WTC11 (cell line): ENCODE results near the gene TTC24. TPM values are rescaled to one million over a fixed set of nuclear protein-coding genes. Genes with fewer than 3 reads are reported as not detected.

Source experiments
- ATAC-seq: fragments of 200-7000 bp; cut with Tn5 transposase; 2 replicates; pipeline ENCODE4 v1.10.0; 2021; ENCODE audit warnings: mild to moderate bottlenecking, moderate library complexity
- CTCF ChIA-PET: fragments of 300-600 bp; sonication (Branson Sonifier 250); formaldehyde crosslinking; loops from one replicate; lab custom pipeline; 2021; ENCODE audit warnings: antibody characterized with exemption; lab: Charles Lee
- POLR2A ChIA-PET: fragments of 350-600 bp; sonication (Branson Sonifier 250); formaldehyde crosslinking; loops from one replicate; lab custom pipeline; 2021; ENCODE audit warnings: antibody characterized with exemption; lab: Charles Lee
- DNase-seq: peaks from one replicate; pipeline ENCODE4 v3.0.0; 2021; ENCODE audit warnings: low spot score
- H3K27ac Mint-ChIP-seq: 2 replicates; pipeline ENCODE4 v1.8.0; 2021; ENCODE audit warnings: mixed read lengths
- H3K27me3 Mint-ChIP-seq: 2 replicates; pipeline ENCODE4 v1.8.0; 2021; ENCODE audit warnings: low read depth, mild to moderate bottlenecking, moderate library complexity, mixed read lengths
- H3K36me3 Mint-ChIP-seq: 2 replicates; pipeline ENCODE4 v1.8.0; 2021; ENCODE audit warnings: mixed read lengths
- H3K4me1 Mint-ChIP-seq: 2 replicates; pipeline ENCODE4 v1.8.0; 2022; ENCODE audit warnings: mixed read lengths
- H3K4me3 Mint-ChIP-seq: 2 replicates; pipeline ENCODE4 v1.8.0; 2021; ENCODE audit warnings: mild to moderate bottlenecking, moderate library complexity, mixed read lengths
- H3K9me3 Mint-ChIP-seq: 2 replicates; pipeline ENCODE4 v1.8.0; 2021; ENCODE audit warnings: mixed read lengths
- CREB1 ChIP-seq: sonication (generic); formaldehyde crosslinking; IDR thresholded peaks from 2 replicates; pipeline ENCODE4 v1.8.0; 2023; ENCODE audit warnings: mild to moderate bottlenecking, missing genetic modification reagents
- CREM ChIP-seq: sonication (generic); formaldehyde crosslinking; IDR thresholded peaks from 2 replicates; pipeline ENCODE4 v1.8.1; 2022; ENCODE audit warnings: mild to moderate bottlenecking, missing genetic modification reagents, moderate library complexity
- ELF4 ChIP-seq: sonication (generic); formaldehyde crosslinking; IDR thresholded peaks from 2 replicates; pipeline ENCODE4 v1.8.1; 2022; ENCODE audit warnings: low read depth, mild to moderate bottlenecking, moderate library complexity, missing genetic modification reagents
- FOXK1 ChIP-seq: sonication (generic); formaldehyde crosslinking; IDR thresholded peaks from 2 replicates; pipeline ENCODE4 v1.8.0; 2022; ENCODE audit warnings: mild to moderate bottlenecking, moderate library complexity, missing genetic modification reagents
- HMGA2 ChIP-seq: fragments of 250-450 bp; sonication (Bioruptor Pico); IDR thresholded peaks from 2 replicates; pipeline ENCODE4 v1.4.0; 2021; ENCODE audit warnings: mild to moderate bottlenecking, moderate library complexity
- JAZF1 ChIP-seq: fragments of 250-450 bp; sonication (Bioruptor Pico); IDR thresholded peaks from 2 replicates; pipeline ENCODE4 v1.9.0; 2021; ENCODE audit warnings: moderate library complexity, mild to moderate bottlenecking, inconsistent platforms
- RELA ChIP-seq: sonication (generic); formaldehyde crosslinking; IDR thresholded peaks from 2 replicates; pipeline ENCODE4 v1.8.1; 2022; ENCODE audit warnings: missing genetic modification reagents, mild to moderate bottlenecking, borderline replicate concordance
- ZBTB43 ChIP-seq: sonication (generic); formaldehyde crosslinking; IDR thresholded peaks from 2 replicates; pipeline ENCODE4 v1.8.1; 2023; ENCODE audit warnings: mild to moderate bottlenecking, missing genetic modification reagents
- ZNF138 ChIP-seq: sonication (generic); formaldehyde crosslinking; conservative IDR thresholded peaks from 2 replicates; pipeline ENCODE4 v1.8.1; 2022; ENCODE audit warnings: mild to moderate bottlenecking, moderate library complexity, missing genetic modification reagents
- ZNF219 ChIP-seq: sonication (generic); formaldehyde crosslinking; IDR thresholded peaks from 2 replicates; pipeline ENCODE4 v1.8.0; 2023; ENCODE audit warnings: missing genetic modification reagents, mild to moderate bottlenecking, borderline replicate concordance
- ZNF317 ChIP-seq: sonication (generic); formaldehyde crosslinking; IDR thresholded peaks from 2 replicates; pipeline ENCODE4 v1.8.1; 2023; ENCODE audit warnings: low read depth, mild to moderate bottlenecking, moderate library complexity, missing genetic modification reagents, borderline replicate concordance
- ZNF396 ChIP-seq: fragments of 250-450 bp; sonication (Bioruptor Pico); IDR thresholded peaks from 2 replicates; pipeline ENCODE4 v1.8.0; 2021; ENCODE audit warnings: mild to moderate bottlenecking, moderate library complexity, borderline replicate concordance
- ZNF671 ChIP-seq: fragments of 250-450 bp; sonication (Bioruptor Pico); IDR thresholded peaks from 2 replicates; pipeline ENCODE4 v1.8.0; 2021; ENCODE audit warnings: mild to moderate bottlenecking
- total RNA-seq: library from RNA; stranded (reverse); gene quantifications from 3 replicates; pipeline ENCODE4 v1.2.3, GENCODE V29; 2021
- TF ChIP-seq, protein P1 (sequence below): fragments of 250-450 bp; sonication (Bioruptor Pico); IDR thresholded peaks from 2 replicates; pipeline ENCODE4 v1.9.0; 2021; ENCODE audit warnings: mild to moderate bottlenecking
- TF ChIP-seq, protein P2 (sequence below): fragments of 250-450 bp; sonication (Bioruptor Pico); IDR thresholded peaks from 2 replicates; pipeline ENCODE4 v1.9.0; 2021; ENCODE audit warnings: mild to moderate bottlenecking, borderline replicate concordance
- TF ChIP-seq, protein P3 (sequence below): sonication (generic); formaldehyde crosslinking; IDR thresholded peaks from 2 replicates; pipeline ENCODE4 v1.8.0; 2023; ENCODE audit warnings: mild to moderate bottlenecking, missing genetic modification reagents

Gene TTC24
- total RNA-seq, 1 experiment from 2014 or later, result 0.20 TPM

- no peak for TF ChIP-seq ZNF317 (CRISPR knock-in tag)
These were observed 14.1 kb downstream of the TTC24 start (continued) for GRCh38 chr1:156593661-156593989.

GRCh38 chr1:156594190-156594589 lies 14.7 kb downstream of the TTC24 start:
- Mint-ChIP-seq H3K27ac (no peak overlapping the region), H3K4me3 (no peak overlapping the region), H3K9me3 (no peaks in the 10 kb centered on the region), H3K36me3 (peaks cover 48% of the 10 kb centered on the region), H3K27me3 (no peaks in the 10 kb centered on the region), H3K4me1 (peaks cover 16% of the 10 kb centered on the region)
- no peak for ATAC-seq
- ChIA-PET CTCF (interaction anchor here (0.6 to 1.4 kb wide), 4 partner anchors 9 to 113 kb away, joined by 3 to 5 read pairs (median 3); no protein-coding TSS in a partner anchor), POLR2A (no interaction called here)
- no peak for TF ChIP-seq ZNF396
- TF ChIP-seq ZNF138 (CRISPR knock-in tag), result no peak
- no peak for TF ChIP-seq RELA (CRISPR knock-in tag)
- no peak for TF ChIP-seq HMGA2 (CRISPR knock-in tag)
- no peak for TF ChIP-seq JAZF1 (CRISPR knock-in tag)
- TF ChIP-seq, protein P1, sequence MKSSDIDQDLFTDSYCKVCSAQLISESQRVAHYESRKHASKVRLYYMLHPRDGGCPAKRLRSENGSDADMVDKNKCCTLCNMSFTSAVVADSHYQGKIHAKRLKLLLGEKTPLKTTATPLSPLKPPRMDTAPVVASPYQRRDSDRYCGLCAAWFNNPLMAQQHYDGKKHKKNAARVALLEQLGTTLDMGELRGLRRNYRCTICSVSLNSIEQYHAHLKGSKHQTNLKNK, result no peak
- TF ChIP-seq ZNF219 (CRISPR knock-in tag), result no peak
- TF ChIP-seq CREM (CRISPR knock-in tag), result no peak
- TF ChIP-seq CREB1 (CRISPR knock-in tag), result no peak
- TF ChIP-seq ELF4 (CRISPR knock-in tag), result no peak
- TF ChIP-seq ZNF671 (CRISPR knock-in tag), result no peak
- no peak for TF ChIP-seq FOXK1 (CRISPR knock-in tag)
- no peak for TF ChIP-seq ZBTB43
- TF ChIP-seq, protein P2, sequence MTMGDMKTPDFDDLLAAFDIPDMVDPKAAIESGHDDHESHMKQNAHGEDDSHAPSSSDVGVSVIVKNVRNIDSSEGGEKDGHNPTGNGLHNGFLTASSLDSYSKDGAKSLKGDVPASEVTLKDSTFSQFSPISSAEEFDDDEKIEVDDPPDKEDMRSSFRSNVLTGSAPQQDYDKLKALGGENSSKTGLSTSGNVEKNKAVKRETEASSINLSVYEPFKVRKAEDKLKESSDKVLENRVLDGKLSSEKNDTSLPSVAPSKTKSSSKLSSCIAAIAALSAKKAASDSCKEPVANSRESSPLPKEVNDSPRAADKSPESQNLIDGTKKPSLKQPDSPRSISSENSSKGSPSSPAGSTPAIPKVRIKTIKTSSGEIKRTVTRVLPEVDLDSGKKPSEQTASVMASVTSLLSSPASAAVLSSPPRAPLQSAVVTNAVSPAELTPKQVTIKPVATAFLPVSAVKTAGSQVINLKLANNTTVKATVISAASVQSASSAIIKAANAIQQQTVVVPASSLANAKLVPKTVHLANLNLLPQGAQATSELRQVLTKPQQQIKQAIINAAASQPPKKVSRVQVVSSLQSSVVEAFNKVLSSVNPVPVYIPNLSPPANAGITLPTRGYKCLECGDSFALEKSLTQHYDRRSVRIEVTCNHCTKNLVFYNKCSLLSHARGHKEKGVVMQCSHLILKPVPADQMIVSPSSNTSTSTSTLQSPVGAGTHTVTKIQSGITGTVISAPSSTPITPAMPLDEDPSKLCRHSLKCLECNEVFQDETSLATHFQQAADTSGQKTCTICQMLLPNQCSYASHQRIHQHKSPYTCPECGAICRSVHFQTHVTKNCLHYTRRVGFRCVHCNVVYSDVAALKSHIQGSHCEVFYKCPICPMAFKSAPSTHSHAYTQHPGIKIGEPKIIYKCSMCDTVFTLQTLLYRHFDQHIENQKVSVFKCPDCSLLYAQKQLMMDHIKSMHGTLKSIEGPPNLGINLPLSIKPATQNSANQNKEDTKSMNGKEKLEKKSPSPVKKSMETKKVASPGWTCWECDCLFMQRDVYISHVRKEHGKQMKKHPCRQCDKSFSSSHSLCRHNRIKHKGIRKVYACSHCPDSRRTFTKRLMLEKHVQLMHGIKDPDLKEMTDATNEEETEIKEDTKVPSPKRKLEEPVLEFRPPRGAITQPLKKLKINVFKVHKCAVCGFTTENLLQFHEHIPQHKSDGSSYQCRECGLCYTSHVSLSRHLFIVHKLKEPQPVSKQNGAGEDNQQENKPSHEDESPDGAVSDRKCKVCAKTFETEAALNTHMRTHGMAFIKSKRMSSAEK, result no peak
- TF ChIP-seq, protein P3, sequence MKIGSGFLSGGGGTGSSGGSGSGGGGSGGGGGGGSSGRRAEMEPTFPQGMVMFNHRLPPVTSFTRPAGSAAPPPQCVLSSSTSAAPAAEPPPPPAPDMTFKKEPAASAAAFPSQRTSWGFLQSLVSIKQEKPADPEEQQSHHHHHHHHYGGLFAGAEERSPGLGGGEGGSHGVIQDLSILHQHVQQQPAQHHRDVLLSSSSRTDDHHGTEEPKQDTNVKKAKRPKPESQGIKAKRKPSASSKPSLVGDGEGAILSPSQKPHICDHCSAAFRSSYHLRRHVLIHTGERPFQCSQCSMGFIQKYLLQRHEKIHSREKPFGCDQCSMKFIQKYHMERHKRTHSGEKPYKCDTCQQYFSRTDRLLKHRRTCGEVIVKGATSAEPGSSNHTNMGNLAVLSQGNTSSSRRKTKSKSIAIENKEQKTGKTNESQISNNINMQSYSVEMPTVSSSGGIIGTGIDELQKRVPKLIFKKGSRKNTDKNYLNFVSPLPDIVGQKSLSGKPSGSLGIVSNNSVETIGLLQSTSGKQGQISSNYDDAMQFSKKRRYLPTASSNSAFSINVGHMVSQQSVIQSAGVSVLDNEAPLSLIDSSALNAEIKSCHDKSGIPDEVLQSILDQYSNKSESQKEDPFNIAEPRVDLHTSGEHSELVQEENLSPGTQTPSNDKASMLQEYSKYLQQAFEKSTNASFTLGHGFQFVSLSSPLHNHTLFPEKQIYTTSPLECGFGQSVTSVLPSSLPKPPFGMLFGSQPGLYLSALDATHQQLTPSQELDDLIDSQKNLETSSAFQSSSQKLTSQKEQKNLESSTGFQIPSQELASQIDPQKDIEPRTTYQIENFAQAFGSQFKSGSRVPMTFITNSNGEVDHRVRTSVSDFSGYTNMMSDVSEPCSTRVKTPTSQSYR (CRISPR knock-in tag), result no peak
- DNase-seq, result no peak

DNA sequence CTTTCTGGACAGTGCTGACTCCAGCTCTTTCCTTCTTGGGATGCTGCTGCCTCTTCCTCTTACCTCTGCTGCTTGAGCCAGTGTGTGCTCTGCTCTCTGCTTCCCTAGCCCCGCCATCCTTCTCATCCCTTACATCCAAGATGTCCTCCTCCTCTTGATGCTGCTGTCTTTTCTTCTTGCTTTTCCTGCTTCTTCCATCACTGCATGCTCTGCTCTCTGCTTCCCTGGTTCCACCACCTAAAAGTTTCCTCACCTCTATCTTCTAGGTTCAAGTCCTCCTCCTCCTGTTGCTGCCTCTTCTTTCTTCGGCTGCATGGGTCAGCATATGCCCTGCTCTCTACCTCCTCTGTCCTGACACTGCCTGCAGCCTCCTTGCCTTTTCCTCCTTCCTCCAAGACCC lies 15.5 kb downstream of the TTC24 start:
- DNase-seq, result no peak
- CTCF ChIA-PET, result no interaction called here
- H3K4me3 Mint-ChIP-seq, result no peak overlapping the region
- no peak for ATAC-seq
- POLR2A ChIA-PET, result no interaction called here
- no peaks in the 10 kb centered on the region for H3K27me3 Mint-ChIP-seq
- H3K4me1 Mint-ChIP-seq, result peaks cover 16% of the 10 kb centered on the region
- TF ChIP-seq ZNF317 (CRISPR knock-in tag), result no peak
- H3K36me3 Mint-ChIP-seq, result peaks cover 48% of the 10 kb centered on the region
- no peaks in the 10 kb centered on the region for H3K9me3 Mint-ChIP-seq
- H3K27ac Mint-ChIP-seq, result peak overlapping the region; percentile 48
